PFSK-1 (cell line): ENCODE measurements around the gene RAD51.

Source experiments
- FOXP2 ChIP-seq: optimal IDR thresholded peaks from 2 replicates; pipeline ENCODE3; 2011; ENCODE audit warnings: borderline replicate concordance, control low read depth, inconsistent platforms; ENCODE audit not compliant: insufficient read depth; ENCODE audit errors: extremely low read length, extremely low read depth
- POLR2AphosphoS5 ChIP-seq: IDR thresholded peaks from 2 replicates; pipeline ENCODE4 v1.6.1; 2012; ENCODE audit warnings: low read depth, mild to moderate bottlenecking, control low read depth, low read length, moderate library complexity
- REST ChIP-seq, 2 experiments: IDR thresholded peaks; 2 replicates each; pipeline versions ENCODE4 v1.6.1 to v1.8.0; 2011 to 2012; ENCODE audit warnings: low read depth in 2 of 2, low read length in 2 of 2, control low read depth in 1 of 2, inconsistent platforms in 1 of 2, mild to moderate bottlenecking in 1 of 2, moderate library complexity in 1 of 2; ENCODE audit not compliant: insufficient read depth in 1 of 2
- SIN3A ChIP-seq: IDR thresholded peaks from 2 replicates; pipeline ENCODE4 v1.6.1; 2012; ENCODE audit warnings: mild to moderate bottlenecking, low read length, moderate library complexity, borderline replicate concordance; ENCODE audit not compliant: insufficient read depth
- TAF1 ChIP-seq: IDR thresholded peaks from 2 replicates; pipeline ENCODE4 v1.6.1; 2012; ENCODE audit warnings: low read length, control low read depth, borderline replicate concordance; ENCODE audit not compliant: insufficient read depth

Gene RAD51

GRCh38 chr15:40771242-40771641 lies 76.3 kb downstream of the RAD51 start:
- TF ChIP-seq TAF1 (no peak), POLR2AphosphoS5 (no peak), REST (IDR thresholded peaks at IDR 0.05; ENCODE audit: insufficient read depth in 1 of 2, low read depth in 2 of 2, low read length in 2 of 2) (no peak), SIN3A (no peak), FOXP2 (no peak)

- TF ChIP-seq FOXP2 (no peak), POLR2AphosphoS5 (no peak), REST (IDR thresholded peaks at IDR 0.05; ENCODE audit: insufficient read depth in 1 of 2, low read depth in 2 of 2, low read length in 2 of 2) (no peak), SIN3A (no peak), TAF1 (no peak)
Observed at GRCh38 chr15:40772014-40772413, 77.0 kb downstream of the RAD51 start.

GRCh38 chr15:40773496-40773895 lies 78.5 kb downstream of the RAD51 start:
- TF ChIP-seq REST (IDR thresholded peaks at IDR 0.05; ENCODE audit: insufficient read depth in 1 of 2, low read depth in 2 of 2, low read length in 2 of 2): no peak
- no peak for TF ChIP-seq TAF1
- no peak for TF ChIP-seq SIN3A
- TF ChIP-seq FOXP2: no peak
- TF ChIP-seq POLR2AphosphoS5: no peak

- no peak for TF ChIP-seq FOXP2
- TF ChIP-seq REST (IDR thresholded peaks at IDR 0.05; ENCODE audit: insufficient read depth in 1 of 2, low read depth in 2 of 2, low read length in 2 of 2): no peak
- TF ChIP-seq TAF1: no peak
- no peak for TF ChIP-seq POLR2AphosphoS5
- TF ChIP-seq SIN3A: no peak
Observed at GRCh38 chr15:40773902-40774301, 78.9 kb downstream of the RAD51 start.

GRCh38 chr15:40775007-40775406 lies 80.0 kb downstream of the RAD51 start:
- TF ChIP-seq SIN3A: no peak
- TF ChIP-seq TAF1: no peak
- no peak for TF ChIP-seq POLR2AphosphoS5
- no peak for TF ChIP-seq REST (IDR thresholded peaks at IDR 0.05; ENCODE audit: insufficient read depth in 1 of 2, low read depth in 2 of 2, low read length in 2 of 2)
- no peak for TF ChIP-seq FOXP2
